Fibroblast of lung (primary cell): ENCODE measurements around the gene CRTC1.

Source experiments
- EZH2 ChIP-seq: IDR thresholded peaks from 2 replicates; pipeline ENCODE4 v1.5.1; 2012; ENCODE audit warnings: low read length, control low read depth, mild to moderate bottlenecking; ENCODE audit errors: missing control alignments
- TF ChIP-seq, protein P1 (sequence below), 2 donors: IDR thresholded peaks in 1 of 2; conservative IDR thresholded peaks in 1 of 2; 1 replicate in 1 of 2; 2 replicates in 1 of 2; pipeline ENCODE4 v1.5.1; 2011 to 2012; ENCODE audit warnings: low read length in 2 of 2, control low read depth in 1 of 2, inconsistent platforms in 1 of 2, low read depth in 1 of 2, mild to moderate bottlenecking in 1 of 2

DNA sequence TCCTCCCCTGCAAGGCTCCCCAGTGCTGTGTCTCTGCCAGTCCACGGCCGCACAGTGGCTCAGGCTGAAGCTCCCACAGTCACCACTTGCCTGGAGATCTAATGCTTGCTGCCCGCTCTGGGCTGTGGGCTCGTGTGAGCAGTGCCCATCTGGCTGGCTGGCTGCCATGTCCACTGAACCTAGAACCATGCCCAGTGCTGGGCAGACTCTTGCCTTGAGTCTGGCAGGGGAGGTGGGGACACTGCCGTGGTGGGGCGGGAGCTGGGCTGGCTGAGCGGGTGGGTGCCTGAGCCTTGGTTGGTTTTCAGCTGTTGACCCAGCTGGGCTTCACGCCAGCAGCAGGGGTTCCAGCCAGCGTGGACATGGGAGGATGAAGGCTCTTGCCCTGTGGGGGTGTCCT is 52.3 kb downstream of the CRTC1 start:
- TF ChIP-seq, protein P1, sequence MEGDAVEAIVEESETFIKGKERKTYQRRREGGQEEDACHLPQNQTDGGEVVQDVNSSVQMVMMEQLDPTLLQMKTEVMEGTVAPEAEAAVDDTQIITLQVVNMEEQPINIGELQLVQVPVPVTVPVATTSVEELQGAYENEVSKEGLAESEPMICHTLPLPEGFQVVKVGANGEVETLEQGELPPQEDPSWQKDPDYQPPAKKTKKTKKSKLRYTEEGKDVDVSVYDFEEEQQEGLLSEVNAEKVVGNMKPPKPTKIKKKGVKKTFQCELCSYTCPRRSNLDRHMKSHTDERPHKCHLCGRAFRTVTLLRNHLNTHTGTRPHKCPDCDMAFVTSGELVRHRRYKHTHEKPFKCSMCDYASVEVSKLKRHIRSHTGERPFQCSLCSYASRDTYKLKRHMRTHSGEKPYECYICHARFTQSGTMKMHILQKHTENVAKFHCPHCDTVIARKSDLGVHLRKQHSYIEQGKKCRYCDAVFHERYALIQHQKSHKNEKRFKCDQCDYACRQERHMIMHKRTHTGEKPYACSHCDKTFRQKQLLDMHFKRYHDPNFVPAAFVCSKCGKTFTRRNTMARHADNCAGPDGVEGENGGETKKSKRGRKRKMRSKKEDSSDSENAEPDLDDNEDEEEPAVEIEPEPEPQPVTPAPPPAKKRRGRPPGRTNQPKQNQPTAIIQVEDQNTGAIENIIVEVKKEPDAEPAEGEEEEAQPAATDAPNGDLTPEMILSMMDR (conservative IDR thresholded peaks at IDR 0.05 in 1 of 2, IDR thresholded peaks at IDR 0.05 in 1 of 2; ENCODE audit: low read depth in 1 of 2, low read length in 2 of 2): no peak
- no peak for TF ChIP-seq EZH2
